HFFc6 (cell line): ENCODE measurements around the gene MRPS2. TPM values are rescaled to one million over a fixed set of nuclear protein-coding genes. Genes with fewer than 3 reads are reported as not detected.

Experiments used
- DNase-seq: peaks from one replicate; pipeline ENCODE4 v3.0.0-alpha.2; 2018
- H3K27ac Mint-ChIP-seq: 2 replicates; pipeline ENCODE4 v1.8.0; 2020; ENCODE audit warnings: mild to moderate bottlenecking, mixed read lengths
- H3K27me3 Mint-ChIP-seq: 2 replicates; pipeline ENCODE4 v1.8.0; 2021; ENCODE audit warnings: mild to moderate bottlenecking, moderate library complexity, mixed read lengths; ENCODE audit not compliant: insufficient read depth
- H3K36me3 Mint-ChIP-seq: 2 replicates; pipeline ENCODE4 v1.8.0; 2021; ENCODE audit warnings: low read depth, mixed read lengths
- H3K4me1 Mint-ChIP-seq: 2 replicates; pipeline ENCODE4 v1.8.0; 2020; ENCODE audit warnings: low read depth, mixed read lengths
- H3K4me3 Mint-ChIP-seq: 2 replicates; pipeline ENCODE4 v1.8.0; 2020; ENCODE audit warnings: mild to moderate bottlenecking, moderate library complexity, mixed read lengths
- H3K9me3 Mint-ChIP-seq: 2 replicates; pipeline ENCODE4 v1.8.0; 2020; ENCODE audit warnings: mild to moderate bottlenecking, mixed read lengths
- total RNA-seq, 6 experiments: library from RNA; stranded (reverse); fragmentation: NEBNext Ultra II Directional; extraction: Animal tissue kit (Norgen Biotek cat#: 25700); gene quantifications; 2 replicates in 1 of 6; 3 replicates in 5 of 6; pipeline ENCODE4 v1.2.3, GENCODE V29; 2021
- TF ChIP-seq, protein P1 (sequence below): fragments of 200-600 bp; sonication (generic); IDR thresholded peaks from 2 replicates; pipeline ENCODE4 v1.5.0; 2021; ENCODE audit warnings: antibody characterized with exemption, mild to moderate bottlenecking

The MRPS2 gene
- total RNA-seq, 6 experiments from 2014 or later: 37.5 to 43.3 (median 38.6) TPM

DNA sequence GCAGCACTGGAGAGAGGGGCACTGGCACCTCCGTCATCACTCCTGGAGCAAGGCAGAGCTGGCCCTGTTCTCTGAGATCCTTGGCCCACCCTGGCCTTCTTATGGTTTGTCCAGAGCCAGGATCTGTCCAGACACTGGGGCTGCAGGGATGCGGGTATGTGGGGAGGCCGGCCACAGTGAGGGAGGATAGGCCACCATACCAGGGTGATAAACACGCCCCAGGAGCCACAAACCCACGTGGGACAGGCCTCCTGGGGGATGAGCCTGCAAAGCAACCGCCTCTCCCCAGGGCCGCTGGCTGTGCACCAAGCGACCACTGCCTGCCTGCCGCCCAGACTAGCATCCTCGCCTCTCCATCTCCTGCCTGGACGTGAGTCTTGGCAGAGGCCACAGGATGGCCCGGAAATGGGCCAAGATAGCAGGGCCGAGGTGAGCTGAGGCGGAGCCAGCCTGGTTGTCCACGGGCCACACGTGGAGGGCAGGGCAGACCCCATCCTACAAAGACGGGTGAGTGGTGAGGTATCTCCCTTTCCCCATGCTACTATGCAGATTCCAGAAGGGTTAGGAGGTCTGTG, 49.9 kb downstream of the MRPS2 start:
- no peaks in the 10 kb centered on the region for H3K9me3 Mint-ChIP-seq
- H3K27ac Mint-ChIP-seq: no peak overlapping the region
- TF ChIP-seq, protein P1, sequence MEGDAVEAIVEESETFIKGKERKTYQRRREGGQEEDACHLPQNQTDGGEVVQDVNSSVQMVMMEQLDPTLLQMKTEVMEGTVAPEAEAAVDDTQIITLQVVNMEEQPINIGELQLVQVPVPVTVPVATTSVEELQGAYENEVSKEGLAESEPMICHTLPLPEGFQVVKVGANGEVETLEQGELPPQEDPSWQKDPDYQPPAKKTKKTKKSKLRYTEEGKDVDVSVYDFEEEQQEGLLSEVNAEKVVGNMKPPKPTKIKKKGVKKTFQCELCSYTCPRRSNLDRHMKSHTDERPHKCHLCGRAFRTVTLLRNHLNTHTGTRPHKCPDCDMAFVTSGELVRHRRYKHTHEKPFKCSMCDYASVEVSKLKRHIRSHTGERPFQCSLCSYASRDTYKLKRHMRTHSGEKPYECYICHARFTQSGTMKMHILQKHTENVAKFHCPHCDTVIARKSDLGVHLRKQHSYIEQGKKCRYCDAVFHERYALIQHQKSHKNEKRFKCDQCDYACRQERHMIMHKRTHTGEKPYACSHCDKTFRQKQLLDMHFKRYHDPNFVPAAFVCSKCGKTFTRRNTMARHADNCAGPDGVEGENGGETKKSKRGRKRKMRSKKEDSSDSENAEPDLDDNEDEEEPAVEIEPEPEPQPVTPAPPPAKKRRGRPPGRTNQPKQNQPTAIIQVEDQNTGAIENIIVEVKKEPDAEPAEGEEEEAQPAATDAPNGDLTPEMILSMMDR: no peak
- H3K4me3 Mint-ChIP-seq: no peak overlapping the region
- no peaks in the 10 kb centered on the region for H3K36me3 Mint-ChIP-seq
- H3K4me1 Mint-ChIP-seq: no peaks in the 10 kb centered on the region
- peaks cover 17% of the 10 kb centered on the region for H3K27me3 Mint-ChIP-seq
- no peak for DNase-seq

DNA sequence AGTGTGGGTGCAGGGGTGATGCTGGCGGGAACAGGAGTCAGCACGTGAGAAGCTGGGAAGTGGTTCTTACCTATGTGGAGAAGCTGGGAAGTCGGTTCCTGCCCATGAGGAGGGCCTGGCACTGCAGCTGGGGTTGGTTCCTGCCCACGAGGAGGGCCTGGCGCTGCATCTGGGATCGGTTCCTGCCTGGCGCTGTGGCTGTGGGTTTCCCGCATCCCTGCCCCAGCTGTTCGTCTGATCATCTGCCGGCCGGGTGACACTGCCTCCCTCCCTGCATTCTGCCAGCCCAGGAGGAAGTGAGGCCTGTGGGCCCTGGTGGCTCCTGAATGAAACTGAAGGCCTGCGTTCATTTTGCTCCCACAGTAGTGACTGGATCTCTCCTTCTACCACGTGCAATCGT, 50.5 kb downstream of the MRPS2 start:
- peaks cover 17% of the 10 kb centered on the region for H3K27me3 Mint-ChIP-seq
- no peak overlapping the region for H3K27ac Mint-ChIP-seq
- H3K4me3 Mint-ChIP-seq: no peak overlapping the region
- no peaks in the 10 kb centered on the region for H3K36me3 Mint-ChIP-seq
- DNase-seq: no peak
- TF ChIP-seq, protein P1: no peak
- no peaks in the 10 kb centered on the region; the same call in 1 of the 2 replicates for H3K9me3 Mint-ChIP-seq
- no peaks in the 10 kb centered on the region for H3K4me1 Mint-ChIP-seq

DNA sequence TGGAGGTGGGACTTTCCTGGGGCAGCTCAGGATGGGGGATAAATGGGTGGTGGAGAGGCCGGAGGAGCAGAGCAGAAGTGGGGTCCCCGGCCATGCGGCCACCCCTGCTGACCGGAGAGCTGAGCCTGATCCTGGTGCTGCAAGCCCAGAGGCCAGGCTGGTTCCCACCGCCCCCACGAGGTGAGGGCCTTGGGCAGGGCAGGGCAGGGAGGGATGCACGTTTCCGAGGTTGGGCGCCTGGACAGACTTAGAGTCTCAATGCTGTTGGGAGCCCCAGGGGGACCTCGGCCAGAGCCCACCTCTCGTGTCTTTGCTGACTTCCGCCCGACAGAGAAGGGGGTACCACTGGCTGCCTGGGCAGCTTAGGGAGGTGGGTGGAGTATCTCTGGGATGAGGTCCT, 51.0 kb downstream of the MRPS2 start:
- Mint-ChIP-seq H3K4me1 (no peaks in the 10 kb centered on the region), H3K4me3 (no peak overlapping the region), H3K27ac (no peak overlapping the region), H3K9me3 (no peaks in the 10 kb centered on the region; the same call in 1 of the 2 replicates), H3K36me3 (no peaks in the 10 kb centered on the region), H3K27me3 (peaks cover 17% of the 10 kb centered on the region)
- DNase-seq: no peak
- TF ChIP-seq, protein P1: no peak

- H3K36me3 Mint-ChIP-seq: no peaks in the 10 kb centered on the region
- no peak overlapping the region for H3K4me3 Mint-ChIP-seq
- H3K9me3 Mint-ChIP-seq: no peaks in the 10 kb centered on the region; the same call in 1 of the 2 replicates
- H3K27me3 Mint-ChIP-seq: peaks cover 17% of the 10 kb centered on the region
- no peak overlapping the region for H3K27ac Mint-ChIP-seq
- TF ChIP-seq, protein P1: no peak
- no peak for DNase-seq
- H3K4me1 Mint-ChIP-seq: no peaks in the 10 kb centered on the region
These were observed 51.7 kb downstream of the MRPS2 start for GRCh38 chr9:135552021-135552697.

DNA sequence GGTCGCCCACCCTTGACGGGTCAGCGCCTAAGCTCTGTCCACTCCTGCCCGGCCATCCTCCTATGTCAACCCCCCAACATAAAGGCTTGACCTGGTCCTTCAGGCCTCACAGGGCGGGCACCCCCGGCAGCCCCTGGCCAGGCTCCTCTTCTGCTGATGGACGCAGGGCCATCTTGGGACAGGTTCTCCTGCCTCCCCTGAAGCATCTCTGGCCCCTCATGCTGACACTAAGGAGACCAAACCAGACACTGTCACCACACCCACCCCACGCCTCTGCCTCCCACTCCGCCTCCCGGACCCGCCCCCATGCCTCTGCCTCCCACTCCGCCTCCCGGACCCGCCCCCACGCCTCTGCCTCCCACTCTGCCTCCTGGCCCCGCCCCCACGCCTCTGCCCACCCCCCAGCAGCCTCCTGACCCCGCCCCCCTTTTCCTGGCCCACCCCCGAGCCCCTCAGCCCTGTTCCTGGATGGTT, 52.3 kb downstream of the MRPS2 start:
- Mint-ChIP-seq H3K36me3 (no peaks in the 10 kb centered on the region), H3K4me1 (no peaks in the 10 kb centered on the region), H3K27me3 (peaks cover 15% of the 10 kb centered on the region), H3K27ac (no peak overlapping the region), H3K4me3 (no peak overlapping the region), H3K9me3 (no peaks in the 10 kb centered on the region; the same call in 1 of the 2 replicates)
- TF ChIP-seq, protein P1: no peak
- no peak for DNase-seq

Other genes with a start within 250 kb of the MRPS2 start
- gene PPP1R26, start 20.9 kb upstream of the MRPS2 start, total RNA-seq: 10 to 100 TPM; 10.6 to 14.9 (median 11.0) TPM
- gene LCN1, start 20.8 kb downstream of the MRPS2 start, total RNA-seq: under 1 TPM in 2 of 6 experiments, not detected in 4; 0.28 to 0.46 TPM
- not detected for gene OBP2A, start 45.4 kb downstream of the MRPS2 start, total RNA-seq
- gene PAEP, start 61.1 kb downstream of the MRPS2 start, total RNA-seq: not detected
- not detected for gene GLT6D1, start 138.9 kb downstream of the MRPS2 start, total RNA-seq
- gene LCN9, start 162.6 kb downstream of the MRPS2 start, total RNA-seq: not detected
- not detected for gene SOHLH1, start 198.8 kb downstream of the MRPS2 start, total RNA-seq
- not detected for gene KCNT1, start 201.5 kb downstream of the MRPS2 start, total RNA-seq